Neural progenitor cell (in vitro differentiated cells): Measurements from ENCODE around the gene BZW1. TPM values are rescaled to one million over a fixed set of nuclear protein-coding genes. Genes with fewer than 3 reads are reported as not detected.

Source experiments
- DNase-seq: peaks from one replicate; pipeline ENCODE4 v3.0.0-alpha.2; 2016; ENCODE audit warnings: low spot score
- H2AFZ ChIP-seq: fragments of 200-600 bp; sonication (generic); replicated peaks from 2 replicates; pipeline ENCODE4 v1.6.1; 2016; ENCODE audit warnings: antibody characterized with exemption
- H3F3A ChIP-seq: fragments of 200-600 bp; sonication (generic); 2 replicates; pipeline ENCODE4 v1.6.1; 2016; ENCODE audit warnings: antibody characterized with exemption, low read depth
- H3K27ac ChIP-seq: fragments of 200-600 bp; sonication (generic); 2 replicates; pipeline ENCODE4 v1.5.1; 2016; ENCODE audit warnings: mild to moderate bottlenecking
- H3K27me3 ChIP-seq: fragments of 200-600 bp; sonication (generic); 2 replicates; pipeline ENCODE4 v1.6.1; 2016; ENCODE audit warnings: mild to moderate bottlenecking, moderate library complexity
- H3K36me3 ChIP-seq: fragments of 200-600 bp; sonication (generic); 2 replicates; pipeline ENCODE4 v1.5.1; 2016
- H3K4me1 ChIP-seq: fragments of 200-600 bp; sonication (generic); 2 replicates; pipeline ENCODE4 v1.6.1; 2016; ENCODE audit warnings: mixed run types
- H3K4me2 ChIP-seq: fragments of 200-600 bp; sonication (generic); 2 replicates; pipeline ENCODE4 v1.6.1; 2016
- H3K4me3 ChIP-seq: fragments of 200-600 bp; sonication (generic); 2 replicates; pipeline ENCODE4 v1.5.1; 2016
- H3K79me2 ChIP-seq: fragments of 200-600 bp; sonication (generic); 2 replicates; pipeline ENCODE4 v1.6.1; 2016; ENCODE audit warnings: low read depth
- H3K9ac ChIP-seq: fragments of 200-600 bp; sonication (generic); 2 replicates; pipeline ENCODE4 v1.6.1; 2016
- H3K9me3 ChIP-seq: fragments of 200-600 bp; sonication (generic); 2 replicates; pipeline ENCODE4 v1.5.1; 2016; ENCODE audit warnings: low read depth
- H4K20me1 ChIP-seq: fragments of 200-600 bp; sonication (generic); 2 replicates; pipeline ENCODE4 v1.6.1; 2016; ENCODE audit warnings: low read depth
- H3K27ac Mint-ChIP-seq: 3 replicates; pipeline ENCODE4 v1.8.0; 2021; ENCODE audit warnings: mixed read lengths
- H3K27me3 Mint-ChIP-seq: 2 replicates; pipeline ENCODE4 v1.8.0; 2022; ENCODE audit warnings: low read depth, mild to moderate bottlenecking, inconsistent platforms, moderate library complexity, mixed read lengths; ENCODE audit not compliant: insufficient read depth
- H3K36me3 Mint-ChIP-seq: 3 replicates; pipeline ENCODE4 v1.8.0; 2021; ENCODE audit warnings: mixed read lengths
- H3K4me1 Mint-ChIP-seq: 3 replicates; pipeline ENCODE4 v1.8.0; 2021; ENCODE audit warnings: mixed read lengths
- H3K4me3 Mint-ChIP-seq: 3 replicates; pipeline ENCODE4 v1.8.0; 2021; ENCODE audit warnings: mild to moderate bottlenecking, moderate library complexity, mixed read lengths
- H3K9me3 Mint-ChIP-seq: 3 replicates; pipeline ENCODE4 v1.8.0; 2020; ENCODE audit warnings: mixed read lengths
- CTCF ChIP-seq: fragments of 200-600 bp; sonication (generic); IDR thresholded peaks from 2 replicates; pipeline ENCODE4 v1.5.1; 2017; ENCODE audit warnings: antibody characterized with exemption, mild to moderate bottlenecking
- EZH2 ChIP-seq: fragments of 200-600 bp; sonication (generic); IDR thresholded peaks from 2 replicates; pipeline ENCODE4 v1.6.1; 2017; ENCODE audit warnings: antibody characterized with exemption, mild to moderate bottlenecking, moderate library complexity
- EZH2phosphoT487 ChIP-seq: fragments of 200-600 bp; sonication (generic); IDR thresholded peaks from 2 replicates; pipeline ENCODE4 v1.6.1; 2017; ENCODE audit warnings: antibody characterized with exemption
- total RNA-seq: library from RNA; depleted of rRNA; stranded (reverse); fragments of >200 nt; gene quantifications from 2 replicates; pipeline ENCODE4 v1.2.3, GENCODE V29; 2015; ENCODE audit warnings: low replicate concordance

BZW1 gene
- total RNA-seq, 1 donor from 2014 or later = 421 TPM

- no peak overlapping the region for H3K4me3 ChIP-seq
- H3K27ac ChIP-seq = peak overlapping the region; percentile 16
- no peak overlapping the region for H3K9ac ChIP-seq
- TF ChIP-seq CTCF (no peak), EZH2phosphoT487 (no peak), EZH2 (no peak)
- peaks cover 65% of the 10 kb centered on the region for H3F3A ChIP-seq
- H3K36me3 Mint-ChIP-seq = peaks cover 47% of the 10 kb centered on the region
- peaks cover 34% of the 10 kb centered on the region for H3K36me3 ChIP-seq
- H3K4me2 ChIP-seq = no peak overlapping the region
- H3K27me3 Mint-ChIP-seq = peaks cover 6% of the 10 kb centered on the region
- DNase-seq = no peak
- no peaks in the 10 kb centered on the region for H3K4me1 Mint-ChIP-seq
- H3K27me3 ChIP-seq = no peaks in the 10 kb centered on the region
- H3K4me1 ChIP-seq = no peaks in the 10 kb centered on the region
- H2AFZ ChIP-seq = no peak overlapping the region
- H3K27ac Mint-ChIP-seq = no peak overlapping the region
- H3K9me3 ChIP-seq = no peaks in the 10 kb centered on the region
- peaks cover 27% of the 10 kb centered on the region for H3K79me2 ChIP-seq
- no peak overlapping the region for H3K4me3 Mint-ChIP-seq
- H4K20me1 ChIP-seq = peaks cover 34% of the 10 kb centered on the region
- H3K9me3 Mint-ChIP-seq = no peaks in the 10 kb centered on the region
Observed at GRCh38 chr2:200852605-200853004, 40.9 kb downstream of the BZW1 start.

GRCh38 chr2:200856806-200857205 is 45.1 kb downstream of the BZW1 start:
- no peak overlapping the region for H3K4me2 ChIP-seq
- peaks cover 69% of the 10 kb centered on the region for H3K79me2 ChIP-seq
- peaks cover 62% of the 10 kb centered on the region for H3F3A ChIP-seq
- TF ChIP-seq EZH2 (no peak), CTCF (no peak), EZH2phosphoT487 (no peak)
- H3K27ac ChIP-seq = no peak overlapping the region
- H3K4me1 ChIP-seq = peaks cover 14% of the 10 kb centered on the region
- no peak overlapping the region for H3K9ac ChIP-seq
- no peak overlapping the region for H3K27ac Mint-ChIP-seq
- no peaks in the 10 kb centered on the region for H3K9me3 Mint-ChIP-seq
- peaks cover 67% of the 10 kb centered on the region for H4K20me1 ChIP-seq
- no peaks in the 10 kb centered on the region for H3K27me3 Mint-ChIP-seq
- peaks cover 69% of the 10 kb centered on the region for H3K36me3 ChIP-seq
- no peaks in the 10 kb centered on the region for H3K9me3 ChIP-seq
- peaks cover 62% of the 10 kb centered on the region for H3K36me3 Mint-ChIP-seq
- no peak overlapping the region for H2AFZ ChIP-seq
- DNase-seq = no peak
- no peak overlapping the region for H3K4me3 Mint-ChIP-seq
- no peaks in the 10 kb centered on the region for H3K27me3 ChIP-seq
- H3K4me3 ChIP-seq = no peak overlapping the region
- H3K4me1 Mint-ChIP-seq = peaks cover 11% of the 10 kb centered on the region

GRCh38 chr2:200860092-200860795 is 48.5 kb downstream of the BZW1 start:
- H3K9me3 Mint-ChIP-seq = peaks cover 3% of the 10 kb centered on the region
- H3K4me3 ChIP-seq = peak overlapping the region; percentile 95
- peaks cover 44% of the 10 kb centered on the region for H3F3A ChIP-seq
- peaks cover 51% of the 10 kb centered on the region for H3K36me3 ChIP-seq
- no peak for DNase-seq
- peak overlapping the region; percentile 46 for H3K4me3 Mint-ChIP-seq
- H3K4me1 Mint-ChIP-seq = peaks cover 20% of the 10 kb centered on the region
- peaks cover 47% of the 10 kb centered on the region for H3K36me3 Mint-ChIP-seq
- no peak overlapping the region for H2AFZ ChIP-seq
- no peaks in the 10 kb centered on the region for H3K9me3 ChIP-seq
- no peak overlapping the region for H3K9ac ChIP-seq
- TF ChIP-seq CTCF (no peak), EZH2 (no peak), EZH2phosphoT487 (no peak)
- peak overlapping the region; percentile 90 for H3K4me2 ChIP-seq
- H3K27ac ChIP-seq = peak overlapping the region; percentile 1
- H3K27me3 ChIP-seq = no peaks in the 10 kb centered on the region
- H3K4me1 ChIP-seq = peaks cover 19% of the 10 kb centered on the region
- no peaks in the 10 kb centered on the region for H3K27me3 Mint-ChIP-seq
- peaks cover 63% of the 10 kb centered on the region for H4K20me1 ChIP-seq
- H3K79me2 ChIP-seq = peaks cover 91% of the 10 kb centered on the region
- H3K27ac Mint-ChIP-seq = no peak overlapping the region
